ENCODE measurements around the gene SYT5. TPM values are rescaled to one million over a fixed set of nuclear protein-coding genes. Genes with fewer than 3 reads are reported as not detected.
A peak's percentile ranks its signal among the peaks of the same experiment; 100 is the strongest.
"Not testable (repeated sequence)": the region's sequence is repeated elsewhere in the genome, so short reads cannot be mapped to it uniquely, and the experiment has no call there.

The SYT5 gene
- total and polyA plus RNA-seq, 9 donors: 0.07 to 2.0 (median 0.08) TPM; not detected in 4

GRCh38 chr19:55157064-55157908 is 22.8 kb downstream of the SYT5 start, which contains the start of gene TNNI3:
TSS of gene TNNI3 (minus strand) at chr19:55157732. CDS start at chr19:55157589, 143 bp downstream.
- H3K4me1 ChIP-seq (ENCODE audit: control insufficient read depth, insufficient read depth, low read length): peaks cover 23% of the 10 kb centered on the region
- no peaks in the 10 kb centered on the region for H3K9me3 ChIP-seq (replicated peaks; ENCODE audit: control insufficient read depth, low read depth, low read length)
- DNase-seq: no peak
- H3K36me3 ChIP-seq (ENCODE audit: control insufficient read depth, insufficient read depth, low read length): no peaks in the 10 kb centered on the region
- WGBS (ENCODE audit: insufficient coverage): 41% methylated on average over 13 of the region's 39 CpGs
- no peak within 1 kb of the TSS for H3K27ac ChIP-seq (ENCODE audit: low read length)
- no peak within 1 kb of the TSS for H3K4me3 ChIP-seq (ENCODE audit: low read length)
- peaks cover 53% of the 10 kb centered on the region for H3K27me3 ChIP-seq (ENCODE audit: control insufficient read depth, insufficient read depth, low read length)

DNA sequence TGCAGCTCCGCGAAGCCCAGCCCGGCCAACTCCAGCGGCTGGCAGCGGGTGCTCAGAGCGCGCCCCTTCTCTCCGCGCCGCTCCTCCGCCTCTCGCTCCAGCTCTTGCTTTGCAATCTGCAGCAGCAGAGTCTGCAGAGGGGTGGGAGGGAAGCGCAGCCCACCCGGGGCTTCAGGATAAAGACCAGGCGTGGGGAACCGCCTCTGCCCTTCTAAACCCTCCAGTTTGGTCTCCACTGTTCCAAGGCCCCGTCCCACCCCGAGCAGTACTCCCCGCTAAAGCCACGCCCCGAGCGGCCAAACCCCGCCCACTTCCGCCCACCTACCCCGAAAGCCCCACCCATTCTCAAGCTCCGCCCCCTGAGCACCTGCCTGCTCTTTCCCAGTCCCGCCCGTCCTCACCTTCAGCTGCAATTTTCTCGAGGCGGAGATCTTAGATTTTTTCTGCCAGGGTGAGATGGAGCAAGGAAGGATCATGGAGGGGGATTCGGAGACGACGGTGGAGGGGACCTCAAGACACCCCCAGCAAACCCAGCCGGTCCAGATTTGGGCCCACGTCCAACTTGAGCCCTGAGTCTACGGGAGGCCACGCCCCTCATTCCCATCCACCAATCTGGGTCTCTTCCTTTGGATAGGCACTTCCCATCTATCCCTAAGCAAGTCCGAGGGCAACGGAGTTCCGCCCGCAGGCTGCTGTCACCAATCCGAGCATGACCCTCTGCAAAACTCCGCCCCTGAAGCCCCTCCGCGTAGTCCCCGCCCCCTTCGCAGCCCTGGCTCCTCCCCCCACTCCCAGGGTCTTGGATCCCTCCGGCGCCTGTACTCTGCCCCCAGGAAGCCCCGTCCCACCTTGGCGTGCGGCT is 23.7 kb downstream of the SYT5 start:
- Histone ChIP-seq H3K36me3 (ENCODE audit: control insufficient read depth, insufficient read depth, low read length) (no peaks in the 10 kb centered on the region), H3K4me3 (ENCODE audit: low read length) (no peak overlapping the region), H3K27ac (ENCODE audit: low read length) (no peak overlapping the region), H3K9me3 (replicated peaks; ENCODE audit: control insufficient read depth, low read depth, low read length) (no peaks in the 10 kb centered on the region), H3K27me3 (ENCODE audit: control insufficient read depth, insufficient read depth, low read length) (peaks cover 45% of the 10 kb centered on the region), H3K4me1 (ENCODE audit: control insufficient read depth, insufficient read depth, low read length) (peaks cover 23% of the 10 kb centered on the region)
- WGBS (ENCODE audit: insufficient coverage): under 1% methylated on average over 36 of the region's 52 CpGs
- no peak for DNase-seq

DNA sequence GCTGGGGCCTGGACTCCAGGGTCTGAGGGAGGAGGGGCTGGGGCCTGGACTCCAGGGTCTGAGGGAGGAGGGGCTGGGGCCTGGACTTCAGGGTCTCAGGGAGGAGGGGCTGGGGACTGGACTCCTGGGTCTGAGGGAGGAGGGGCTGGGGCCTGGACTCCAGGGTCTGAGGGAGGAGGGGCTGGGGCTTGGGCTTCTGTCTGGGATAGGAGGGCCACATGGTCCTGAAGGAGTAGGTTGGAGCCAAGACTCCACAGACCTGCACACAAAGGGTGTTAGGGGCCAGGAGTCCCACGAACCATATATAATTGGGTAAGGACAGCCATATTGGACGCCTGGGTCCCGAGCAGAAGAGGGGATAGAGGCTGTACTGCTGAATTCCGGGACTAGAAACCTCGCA is 24.3 kb downstream of the SYT5 start:
- peaks cover 38% of the 10 kb centered on the region for H3K27me3 ChIP-seq (ENCODE audit: control insufficient read depth, insufficient read depth, low read length)
- not testable (repeated sequence) for H3K4me3 ChIP-seq (ENCODE audit: low read length); H3K36me3 ChIP-seq (ENCODE audit: control insufficient read depth, insufficient read depth, low read length); H3K27ac ChIP-seq (ENCODE audit: low read length); DNase-seq; H3K9me3 ChIP-seq (replicated peaks; ENCODE audit: control insufficient read depth, low read depth, low read length)
- peaks cover 23% of the 10 kb centered on the region for H3K4me1 ChIP-seq (ENCODE audit: control insufficient read depth, insufficient read depth, low read length)
- 2% methylated on average over 5 of the region's 5 CpGs for WGBS (ENCODE audit: insufficient coverage)

DNA sequence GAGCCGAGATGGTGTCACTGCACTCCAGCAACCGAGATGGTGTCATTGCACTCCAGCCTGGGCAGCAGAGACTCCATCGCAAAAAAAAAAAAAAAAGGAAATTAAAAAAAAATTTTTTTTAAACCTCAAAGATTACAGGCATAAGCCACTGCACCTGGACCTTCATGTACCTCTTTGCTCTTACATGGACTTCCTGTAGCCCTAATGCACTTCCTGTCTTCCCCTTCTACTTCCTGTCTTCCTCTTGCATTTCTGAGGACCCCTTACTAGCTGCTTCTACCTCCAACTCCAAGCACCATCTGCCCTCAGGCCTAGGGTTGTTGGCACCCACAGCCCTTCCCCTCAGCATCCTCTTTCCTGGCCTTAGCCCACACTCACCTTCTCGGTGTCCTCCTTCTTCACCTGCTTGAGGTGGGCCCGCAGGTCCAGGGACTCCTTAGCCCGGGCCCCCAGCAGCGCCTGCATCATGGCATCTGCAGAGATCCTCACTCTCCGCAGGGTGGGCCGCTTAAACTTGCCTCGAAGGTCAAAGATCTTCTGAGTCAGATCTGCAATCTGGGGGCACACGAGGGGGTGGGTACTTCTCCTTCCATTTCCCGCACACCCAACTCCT is 26.3 kb downstream of the SYT5 start:
- Histone ChIP-seq H3K27ac (ENCODE audit: low read length) (no peak overlapping the region), H3K27me3 (ENCODE audit: control insufficient read depth, insufficient read depth, low read length) (peaks cover 33% of the 10 kb centered on the region), H3K4me3 (ENCODE audit: low read length) (no peak overlapping the region), H3K36me3 (ENCODE audit: control insufficient read depth, insufficient read depth, low read length) (no peaks in the 10 kb centered on the region), H3K9me3 (replicated peaks; ENCODE audit: control insufficient read depth, low read depth, low read length) (no peaks in the 10 kb centered on the region), H3K4me1 (ENCODE audit: control insufficient read depth, insufficient read depth, low read length) (peaks cover 27% of the 10 kb centered on the region)
- WGBS (ENCODE audit: insufficient coverage): 81% methylated on average over 10 of the region's 12 CpGs
- no peak for DNase-seq

GRCh38 chr19:55152017-55152416 is 28.1 kb downstream of the SYT5 start:
- H3K27me3 ChIP-seq (ENCODE audit: control insufficient read depth, insufficient read depth, low read length): peaks cover 36% of the 10 kb centered on the region
- no peak for DNase-seq
- no peak overlapping the region for H3K27ac ChIP-seq (ENCODE audit: low read length)
- H3K36me3 ChIP-seq (ENCODE audit: control insufficient read depth, insufficient read depth, low read length): no peaks in the 10 kb centered on the region
- no peaks in the 10 kb centered on the region for H3K9me3 ChIP-seq (replicated peaks; ENCODE audit: control insufficient read depth, low read depth, low read length)
- H3K4me1 ChIP-seq (ENCODE audit: control insufficient read depth, insufficient read depth, low read length): peaks cover 38% of the 10 kb centered on the region
- H3K4me3 ChIP-seq (ENCODE audit: low read length): no peak overlapping the region

DNA sequence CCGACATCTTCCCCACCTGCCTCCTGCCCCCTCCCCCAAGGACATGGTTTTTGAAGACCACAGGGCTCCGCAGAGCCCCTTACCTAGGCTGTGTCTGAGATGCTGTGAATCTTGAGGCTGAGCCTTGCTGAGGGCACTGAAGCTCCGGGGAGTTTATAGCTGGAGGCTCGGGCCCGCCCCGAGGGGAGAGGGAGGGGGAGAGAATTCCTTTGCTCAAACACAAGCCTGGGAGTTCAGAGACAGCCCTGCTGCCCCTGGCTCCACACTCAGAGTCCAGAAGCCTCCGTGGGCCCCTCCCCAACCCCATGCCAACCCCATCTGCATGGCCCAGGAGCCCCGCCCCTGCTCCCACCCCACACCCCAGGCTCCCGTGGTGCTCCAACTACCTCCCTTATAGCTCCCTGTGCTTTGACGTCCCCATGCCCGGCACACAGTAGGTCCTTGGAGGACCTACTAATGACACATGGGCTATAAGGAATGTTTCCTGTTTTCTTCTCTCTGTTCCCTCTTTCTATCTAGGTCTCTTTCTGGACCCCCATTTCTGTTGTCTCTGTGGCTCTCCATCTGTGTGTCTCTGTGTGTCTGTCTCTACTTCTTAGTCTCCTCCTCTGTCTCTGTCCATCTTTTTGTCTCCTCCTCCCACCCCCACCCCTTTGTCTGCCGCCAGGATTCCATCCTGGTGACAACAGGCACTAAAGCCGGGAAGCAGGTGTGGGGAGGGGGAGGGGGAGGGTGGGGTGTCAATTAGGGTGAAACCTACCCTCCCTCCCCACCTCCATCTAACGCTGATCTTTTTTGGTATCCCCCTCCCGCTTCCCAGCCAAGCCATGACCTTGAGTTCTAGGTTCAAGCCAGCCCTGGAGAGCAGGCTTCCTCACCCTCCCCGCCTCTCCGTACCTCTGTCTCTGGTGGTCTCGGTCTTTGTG is 30.7 kb downstream of the SYT5 start, which contains the start of gene TNNT1:
Gene TNNT1, minus strand, starts transcription at position 129 of the 926 bp plus-strand sequence. CDS start 2,049 bp downstream, outside the sequence.
- Histone ChIP-seq H3K36me3 (ENCODE audit: control insufficient read depth, insufficient read depth, low read length) (peaks cover 8% of the 10 kb centered on the region), H3K4me1 (ENCODE audit: control insufficient read depth, insufficient read depth, low read length) (peaks cover 36% of the 10 kb centered on the region), H3K9me3 (replicated peaks; ENCODE audit: control insufficient read depth, low read depth, low read length) (no peaks in the 10 kb centered on the region), H3K27me3 (ENCODE audit: control insufficient read depth, insufficient read depth, low read length) (peaks cover 46% of the 10 kb centered on the region), H3K27ac (ENCODE audit: low read length) (peak within 1 kb of the TSS; percentile 74), H3K4me3 (ENCODE audit: low read length) (peak within 1 kb of the TSS; percentile 38)
- peak; percentile 70 for DNase-seq
- 7% methylated on average over 8 of the region's 18 CpGs for WGBS (ENCODE audit: insufficient coverage)

DNA sequence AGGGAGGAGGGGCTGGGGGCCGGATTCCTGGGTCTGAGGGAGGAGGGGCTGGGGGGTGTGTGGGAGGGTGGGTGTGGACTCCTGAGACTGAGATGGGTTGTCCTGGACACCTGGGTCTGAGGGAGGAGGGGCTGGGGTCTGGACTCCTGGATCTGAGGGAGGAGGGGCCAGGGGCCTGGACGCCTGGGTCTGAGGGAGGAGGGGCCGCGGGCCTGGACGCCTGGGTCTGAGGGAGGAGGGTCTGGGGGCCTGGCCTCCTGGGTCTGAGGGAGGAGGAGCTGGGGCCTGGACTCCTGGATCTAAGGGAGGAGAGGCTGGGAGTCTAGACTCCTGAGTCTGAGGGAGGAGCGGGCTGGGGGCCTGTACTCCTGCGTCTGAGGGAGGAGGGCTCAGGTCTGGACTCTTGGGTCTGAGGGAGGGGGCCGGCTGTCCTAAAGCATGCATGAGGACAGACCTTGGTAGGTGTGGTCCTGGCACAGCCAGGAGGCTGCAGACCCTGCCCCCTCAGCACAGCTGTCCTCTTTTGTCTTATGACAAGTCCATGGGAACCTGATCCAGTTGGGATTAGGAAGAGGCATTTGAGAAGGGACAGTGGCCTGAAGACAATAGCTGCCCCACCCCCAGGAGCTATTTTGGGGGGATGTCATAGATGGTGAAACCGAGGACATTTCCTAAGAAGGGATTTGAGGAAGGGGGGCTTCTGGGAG is 32.4 kb downstream of the SYT5 start:
- 19% methylated on average over 7 of the region's 9 CpGs for WGBS (ENCODE audit: insufficient coverage)
- H3K36me3 ChIP-seq (ENCODE audit: control insufficient read depth, insufficient read depth, low read length): peaks cover 8% of the 10 kb centered on the region
- peaks cover 54% of the 10 kb centered on the region for H3K27me3 ChIP-seq (ENCODE audit: control insufficient read depth, insufficient read depth, low read length)
- H3K27ac ChIP-seq (ENCODE audit: low read length): peak overlapping the region; percentile 74
- peak overlapping the region; percentile 38 for H3K4me3 ChIP-seq (ENCODE audit: low read length)
- DNase-seq: peak; percentile 84
- H3K4me1 ChIP-seq (ENCODE audit: control insufficient read depth, insufficient read depth, low read length): peaks cover 36% of the 10 kb centered on the region
- H3K9me3 ChIP-seq (replicated peaks; ENCODE audit: control insufficient read depth, low read depth, low read length): no peaks in the 10 kb centered on the region

- H3K36me3 ChIP-seq (ENCODE audit: control insufficient read depth, insufficient read depth, low read length): peaks cover 8% of the 10 kb centered on the region
- H3K4me3 ChIP-seq (ENCODE audit: low read length): peak overlapping the region; percentile 14
- H3K4me1 ChIP-seq (ENCODE audit: control insufficient read depth, insufficient read depth, low read length): peaks cover 36% of the 10 kb centered on the region
- H3K27ac ChIP-seq (ENCODE audit: low read length): no peak overlapping the region
- 0% methylated on average over 10 of the region's 27 CpGs for WGBS (ENCODE audit: insufficient coverage)
- no peaks in the 10 kb centered on the region for H3K9me3 ChIP-seq (replicated peaks; ENCODE audit: control insufficient read depth, low read depth, low read length)
- H3K27me3 ChIP-seq (ENCODE audit: control insufficient read depth, insufficient read depth, low read length): peaks cover 57% of the 10 kb centered on the region
- no peak for DNase-seq
These were observed 33.3 kb downstream of the SYT5 start for GRCh38 chr19:55146705-55147273.

Measured in muscle of leg (tissue), 11 donors.